HG03342 (cell line): ENCODE data around the gene IFI44L.

Experiments used
- ATAC-seq: cut with Tn5 transposase; IDR thresholded peaks from one replicate; pipeline ENCODE4 v1.9.1; 2021; ENCODE audit warnings: mild to moderate bottlenecking, moderate library complexity; ENCODE audit not compliant: unreplicated experiment

Gene IFI44L

DNA sequence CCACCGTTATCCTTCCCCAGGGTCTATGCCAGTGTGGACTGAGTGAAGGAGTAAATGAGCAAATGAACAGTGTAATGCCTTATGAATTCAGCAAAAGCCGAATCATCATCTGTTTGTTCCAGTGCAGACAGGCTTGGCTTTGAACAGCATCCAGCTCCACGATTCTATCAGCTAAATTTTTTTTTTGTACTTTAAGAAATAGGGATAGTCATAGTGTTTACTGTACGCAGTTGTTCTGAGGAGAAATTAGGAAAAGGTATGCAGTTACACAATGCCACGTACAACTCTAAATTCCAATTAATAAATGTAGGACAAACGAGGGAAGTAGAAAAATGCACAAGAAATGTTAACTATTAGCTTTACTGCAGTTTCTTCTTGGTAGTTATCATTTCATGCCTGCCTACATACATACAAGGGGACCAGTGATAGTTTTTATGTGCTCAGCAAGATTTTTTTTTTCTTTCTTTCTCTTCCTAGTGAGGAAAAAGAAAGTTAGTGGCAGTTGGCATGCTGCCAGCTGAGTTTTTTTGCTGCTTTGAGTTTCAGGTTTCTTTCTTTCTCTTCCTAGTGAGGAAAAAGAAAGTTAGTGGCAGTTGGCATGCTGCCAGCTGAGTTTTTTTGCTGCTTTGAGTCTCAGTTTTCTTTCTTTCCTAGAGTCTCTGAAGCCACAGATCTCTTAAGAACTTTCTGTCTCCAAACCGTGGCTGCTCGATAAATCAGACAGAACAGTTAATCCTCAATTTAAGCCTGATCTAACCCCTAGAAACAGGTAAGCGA, at the start of gene IFI44L:
Gene IFI44L (plus strand): TSS at position 646 of the 777 bp plus-strand sequence. CDS start 7,468 bp downstream, outside the sequence.
- ATAC-seq: peak; percentile 41

DNA sequence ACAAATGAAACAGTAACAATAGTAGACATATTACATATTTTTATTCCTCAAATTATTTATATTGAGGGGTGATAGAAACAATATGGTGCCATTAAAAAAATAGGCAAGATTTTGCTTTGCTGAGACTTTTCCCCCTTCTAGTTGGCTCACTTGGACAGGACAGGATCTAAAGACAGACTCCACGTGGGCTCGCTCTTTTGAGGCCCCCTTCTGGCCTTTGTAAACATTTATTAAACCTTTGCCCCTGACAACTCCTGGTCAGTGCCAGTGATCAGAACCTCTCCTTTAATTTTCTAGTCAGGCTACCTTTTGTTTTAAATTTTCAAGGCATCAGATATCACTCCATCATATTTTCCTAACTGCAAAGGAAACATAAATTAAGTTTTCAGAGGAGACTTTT, 49.7 kb upstream of the IFI44L start:
- ATAC-seq: no peak

DNA sequence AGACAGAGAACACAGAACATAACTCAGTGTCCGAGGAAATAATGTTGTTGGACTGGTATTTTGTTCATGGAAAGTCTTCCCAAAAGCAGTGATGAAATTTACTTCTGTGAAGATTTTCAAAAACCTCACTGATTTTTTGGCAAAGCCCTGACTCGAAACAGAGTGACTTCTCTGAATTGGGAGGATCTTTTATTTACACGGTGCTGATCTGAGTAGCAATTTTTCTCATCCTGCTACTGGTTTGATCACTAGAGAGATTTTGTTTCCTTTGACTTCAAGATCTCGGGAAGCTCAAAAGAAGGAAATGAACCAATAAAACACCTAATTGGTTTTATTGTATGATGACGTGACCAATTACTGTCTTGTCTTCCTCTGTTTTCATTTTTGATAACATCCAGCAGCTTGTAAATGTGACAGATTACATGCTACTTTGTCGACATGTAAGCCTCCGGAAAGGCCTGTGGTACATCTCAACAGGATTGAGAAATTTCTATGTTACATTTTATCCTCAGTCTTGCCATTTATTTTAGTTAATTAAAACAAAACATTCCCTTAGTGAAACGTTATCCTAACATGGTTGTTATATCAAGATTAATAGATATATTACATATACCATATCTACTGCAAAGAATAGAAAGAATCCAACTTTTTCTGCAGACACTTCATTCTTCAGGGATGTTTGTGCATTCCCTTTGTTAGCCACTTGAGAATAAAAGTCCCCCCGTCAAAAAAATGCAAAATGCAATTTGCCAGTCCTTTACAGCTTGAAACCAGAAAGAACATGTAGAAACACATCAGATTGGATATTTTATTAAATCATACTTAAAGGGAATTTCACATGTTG, 42.8 kb upstream of the IFI44L start:
- no peak for ATAC-seq

DNA sequence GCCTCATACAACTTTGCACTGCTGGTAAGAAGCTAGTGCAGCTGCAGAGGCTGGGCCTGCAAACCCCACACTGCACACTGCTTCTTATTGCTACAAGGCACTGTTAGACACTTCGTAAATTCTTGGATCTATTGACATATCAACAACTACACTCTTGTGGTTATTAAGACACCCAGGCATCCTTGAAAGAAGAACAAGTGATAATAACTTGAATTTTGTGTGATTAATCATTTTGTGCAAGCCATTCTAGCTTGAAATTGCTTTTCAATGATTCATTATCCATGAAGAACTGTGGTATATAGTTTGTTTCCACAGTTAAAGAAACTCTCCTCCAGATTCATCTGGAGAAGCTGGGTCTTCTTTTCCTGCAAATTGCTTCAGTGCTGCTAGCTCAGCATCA, 33.7 kb upstream of the IFI44L start:
- ATAC-seq: no peak

DNA sequence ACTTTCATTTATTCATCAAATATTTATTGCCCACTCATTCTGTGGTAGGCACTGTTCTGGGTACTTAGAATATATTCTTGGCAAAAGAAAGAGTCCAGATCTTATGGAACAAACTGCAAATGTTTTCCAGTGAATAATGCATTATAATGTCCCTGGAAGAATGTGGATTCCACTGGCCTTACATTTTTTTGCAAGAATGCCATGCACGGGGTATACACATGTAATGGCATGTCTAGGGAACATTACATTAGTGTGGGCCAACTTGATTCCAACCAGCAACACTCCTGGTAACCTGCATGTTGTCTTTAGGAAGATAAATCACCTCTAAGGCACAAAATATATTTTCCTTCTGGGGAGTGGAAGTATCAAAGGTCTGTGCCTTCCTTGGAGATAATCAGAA, 33.0 kb upstream of the IFI44L start:
- no peak for ATAC-seq

DNA sequence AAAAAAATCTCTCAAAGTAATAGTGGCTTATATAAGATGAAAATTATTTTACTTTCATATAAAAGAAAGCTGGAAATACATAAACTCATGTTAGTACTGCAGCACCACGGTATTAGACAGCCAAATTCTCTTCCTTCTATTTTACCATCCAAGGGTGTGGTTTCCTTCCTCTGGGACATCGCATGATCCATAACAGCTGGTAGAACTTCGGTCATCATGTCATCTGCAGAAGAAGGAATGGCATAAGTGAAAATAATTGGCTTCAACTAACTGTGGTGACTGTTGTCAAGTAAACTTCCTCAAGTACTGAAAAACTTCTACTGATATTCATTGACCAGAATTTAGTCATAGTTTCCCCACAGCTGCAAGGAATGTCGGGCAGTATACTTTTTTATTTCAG, 28.3 kb upstream of the IFI44L start:
- ATAC-seq: no peak

DNA sequence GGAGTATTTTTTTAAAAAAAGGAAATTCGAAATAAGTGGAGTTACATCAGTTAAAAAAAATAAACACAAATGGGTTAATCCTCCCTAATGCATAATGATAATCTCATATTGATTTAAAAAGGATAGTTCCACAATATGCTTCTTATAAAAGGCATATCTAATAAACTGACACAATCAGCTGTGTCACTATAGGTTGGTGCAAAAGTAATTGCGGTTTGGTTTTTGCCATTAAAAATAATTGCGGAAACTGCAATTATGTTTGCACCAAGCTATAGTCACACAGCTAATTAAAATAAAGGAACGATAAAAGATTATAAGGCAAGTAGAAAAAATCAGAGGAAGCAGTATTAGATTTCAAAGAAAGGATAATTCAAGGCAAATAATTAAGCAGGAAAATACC, 21.0 kb upstream of the IFI44L start:
- ATAC-seq: no peak

DNA sequence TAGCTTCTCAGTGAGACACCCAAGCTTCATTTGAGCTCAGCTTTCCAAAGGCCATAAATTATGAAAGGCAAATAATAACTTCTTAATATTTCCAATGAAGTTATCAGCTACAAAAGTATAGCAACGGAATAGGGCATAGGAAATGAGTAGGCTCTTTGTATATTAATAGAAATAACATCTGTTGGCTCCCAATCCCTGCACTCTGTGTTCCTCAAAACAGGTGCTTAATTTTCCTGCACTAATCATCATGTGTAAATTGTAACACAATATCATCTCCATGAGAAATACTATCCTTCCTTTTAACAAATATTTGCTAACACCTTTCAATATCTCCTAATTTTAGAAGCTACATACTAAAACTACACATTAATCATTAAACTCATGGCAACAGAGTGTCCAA, 19.2 kb upstream of the IFI44L start:
- no peak for ATAC-seq

DNA sequence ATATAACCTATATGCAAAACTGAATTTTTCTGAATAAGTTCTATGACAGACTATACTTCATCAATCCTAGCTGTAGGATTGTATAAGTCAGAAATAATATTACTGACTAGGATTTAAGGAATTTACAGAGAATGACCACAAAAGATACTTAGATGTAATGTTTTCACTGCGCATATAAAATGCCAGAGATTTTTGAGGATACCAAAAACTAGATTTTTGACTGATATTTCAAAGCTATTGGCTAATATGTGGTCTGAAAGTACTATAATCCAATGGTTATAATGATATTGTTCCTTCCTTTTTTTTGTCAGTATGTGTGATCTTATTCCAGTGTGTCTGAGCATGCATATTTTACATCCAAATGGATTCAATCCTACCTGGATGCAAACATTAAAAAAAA, 17.0 kb upstream of the IFI44L start:
- no peak for ATAC-seq

DNA sequence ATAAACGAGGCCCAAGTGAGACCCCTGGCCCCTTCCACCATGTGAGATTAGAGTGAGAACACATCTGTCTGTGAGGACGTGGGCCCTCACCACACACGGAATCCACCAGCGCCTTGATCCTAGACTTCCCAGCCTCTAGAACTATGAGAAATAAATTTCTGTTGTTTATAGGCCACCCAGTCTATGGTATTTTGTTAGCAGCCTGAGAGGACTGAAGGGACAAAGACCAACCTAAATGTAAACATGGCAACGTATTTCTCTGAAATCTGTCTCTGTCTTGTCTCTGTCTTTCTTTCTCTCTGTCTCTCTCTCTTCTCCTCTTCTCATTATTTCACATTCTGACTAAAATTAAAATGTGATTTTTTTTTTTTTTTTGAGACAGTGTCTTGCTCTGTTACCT, 15.6 kb upstream of the IFI44L start:
- no peak for ATAC-seq

DNA sequence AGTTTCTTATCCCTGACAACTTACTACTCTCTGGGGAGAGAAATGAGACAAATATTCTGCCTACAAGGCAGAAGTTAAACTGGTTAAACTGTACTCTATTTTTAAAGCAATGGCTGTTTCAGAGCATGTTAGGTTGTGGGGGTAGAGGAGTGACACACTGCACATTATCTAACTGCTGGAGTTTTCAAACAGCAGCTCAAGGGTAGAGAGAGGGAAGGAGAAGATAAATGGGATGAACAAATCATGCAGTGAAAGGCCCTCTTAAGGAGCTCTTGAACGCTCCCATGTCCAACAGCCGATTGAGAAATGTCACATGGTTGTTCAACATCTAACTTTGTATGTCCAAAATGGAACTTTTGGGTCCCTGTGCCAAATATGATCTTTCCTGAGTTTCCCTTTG, 14.0 kb upstream of the IFI44L start:
- ATAC-seq: no peak

DNA sequence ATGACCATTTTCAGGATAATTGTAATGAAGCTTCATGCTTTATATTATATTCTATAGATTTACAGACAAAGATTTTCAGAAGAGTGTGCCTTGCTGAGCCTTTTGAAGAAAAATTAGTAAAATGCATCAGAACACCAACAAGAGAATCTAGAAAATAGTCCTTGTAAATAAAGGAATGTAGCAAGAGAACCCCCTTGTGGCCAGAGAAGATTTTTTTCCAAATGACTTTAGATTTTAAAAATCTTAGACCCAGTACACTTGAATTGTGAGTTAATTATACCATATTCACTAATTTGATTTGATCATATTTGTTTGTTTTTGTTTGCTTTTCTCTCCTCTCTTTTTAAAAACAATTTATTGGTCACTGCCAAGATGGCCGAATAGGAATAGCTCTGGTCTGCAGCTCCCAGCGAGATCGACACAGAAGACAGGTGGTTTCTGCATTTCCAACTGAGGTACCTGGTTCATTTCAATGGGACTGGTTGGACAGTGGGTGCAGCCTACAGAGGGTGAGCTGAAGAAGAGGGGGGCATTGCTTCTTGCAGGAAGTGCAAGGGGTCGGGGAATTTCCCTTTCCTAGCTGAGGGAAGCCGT, 12.8 kb upstream of the IFI44L start:
- no peak for ATAC-seq

DNA sequence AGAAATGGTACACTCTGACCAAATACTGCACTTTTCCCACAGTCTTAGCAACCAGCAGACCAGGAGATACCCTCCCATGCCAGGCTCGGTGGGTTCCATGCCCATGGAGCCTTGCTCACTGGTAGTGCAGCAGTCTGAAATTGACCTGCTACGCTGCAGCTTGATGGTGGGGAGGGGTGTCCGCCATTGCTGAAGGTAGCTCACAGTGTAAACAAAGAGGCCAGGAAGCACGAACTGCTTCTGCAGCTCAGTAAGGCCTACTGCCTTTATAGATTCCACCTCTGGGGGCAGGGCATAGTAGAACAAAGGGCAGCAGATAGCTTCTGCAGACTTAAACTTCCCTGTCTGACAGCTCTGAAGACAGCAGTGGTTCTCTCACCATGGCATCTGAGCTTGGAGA, 12.3 kb upstream of the IFI44L start:
- ATAC-seq: no peak

DNA sequence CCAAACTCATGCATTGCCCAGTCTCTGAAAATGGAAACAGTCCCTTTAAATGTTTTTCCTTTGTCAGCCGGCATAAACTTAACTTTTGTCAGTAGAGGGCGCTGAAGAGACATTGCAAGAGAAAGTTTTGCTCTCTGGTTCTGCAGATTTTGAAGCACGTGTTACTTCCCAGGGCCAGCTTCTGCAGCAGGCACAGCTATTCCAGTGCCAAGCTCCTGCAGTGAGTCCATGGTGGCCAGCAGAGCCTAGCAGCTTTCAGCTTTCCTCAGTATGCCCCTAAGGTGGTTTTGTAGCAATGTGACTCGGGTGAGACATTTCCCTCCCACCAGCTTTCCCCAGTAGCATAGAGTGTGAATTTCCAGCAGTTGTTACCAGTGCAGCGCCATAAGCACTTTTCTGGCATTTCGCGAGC, 2.6 kb upstream of the IFI44L start:
- peak; percentile 40 for ATAC-seq

DNA sequence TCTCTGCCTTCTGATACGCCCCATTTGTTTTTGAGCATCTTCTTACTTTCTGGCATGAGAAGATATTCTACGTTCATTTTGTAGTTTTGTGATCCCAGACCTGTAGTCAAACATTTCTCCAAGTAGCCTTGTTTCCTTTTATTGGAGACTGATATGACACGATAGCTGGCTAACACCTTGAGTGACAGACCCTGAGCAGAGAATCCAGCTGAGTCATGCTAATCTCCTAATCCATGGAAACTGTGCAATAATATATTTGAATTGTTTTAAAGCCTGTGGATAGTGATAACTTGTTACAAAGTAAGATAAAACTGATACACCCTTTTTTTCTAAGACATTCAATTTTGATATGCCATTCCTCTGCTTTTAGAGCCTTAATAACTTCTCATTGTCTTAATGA, 1.2 kb upstream of the IFI44L start:
- no peak for ATAC-seq

DNA sequence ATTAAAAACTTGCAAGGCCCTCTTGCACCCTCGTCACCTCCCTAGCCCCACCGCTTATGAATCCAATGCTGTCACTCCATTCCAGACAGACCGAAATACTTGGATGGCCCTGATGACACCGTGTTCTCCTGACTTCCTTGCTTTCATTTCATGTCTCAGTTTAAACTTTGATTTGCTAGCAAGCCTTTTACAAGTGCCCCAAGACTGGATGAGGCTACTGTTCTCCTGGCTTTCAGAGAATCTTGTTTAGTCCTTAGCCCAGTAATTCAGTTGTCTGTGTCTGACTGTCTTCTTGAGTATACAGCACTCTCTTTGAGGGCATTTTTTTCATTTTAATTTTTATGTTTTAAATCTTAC, 824 bp upstream of the IFI44L start:
- ATAC-seq: peak; percentile 11

DNA sequence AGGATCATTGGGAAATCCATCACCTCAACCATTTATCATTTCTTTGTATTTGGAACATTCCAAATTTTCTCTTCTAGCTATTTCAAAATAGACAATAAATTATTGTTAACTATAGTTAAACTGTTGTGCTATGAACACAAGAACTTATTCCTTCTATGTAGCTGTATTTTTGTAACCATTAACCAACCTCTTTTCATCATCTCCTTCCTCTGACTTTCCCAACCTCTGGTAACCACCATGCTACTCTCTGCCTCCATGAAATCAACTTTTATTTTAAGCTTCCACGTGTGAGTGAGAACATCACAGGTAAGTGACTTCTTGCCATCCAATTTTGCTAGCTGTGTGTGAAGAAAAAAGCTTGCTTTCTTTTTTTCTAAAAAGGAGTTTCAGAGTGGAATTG, 418 bp downstream of the IFI44L start:
- peak; percentile 21 for ATAC-seq

DNA sequence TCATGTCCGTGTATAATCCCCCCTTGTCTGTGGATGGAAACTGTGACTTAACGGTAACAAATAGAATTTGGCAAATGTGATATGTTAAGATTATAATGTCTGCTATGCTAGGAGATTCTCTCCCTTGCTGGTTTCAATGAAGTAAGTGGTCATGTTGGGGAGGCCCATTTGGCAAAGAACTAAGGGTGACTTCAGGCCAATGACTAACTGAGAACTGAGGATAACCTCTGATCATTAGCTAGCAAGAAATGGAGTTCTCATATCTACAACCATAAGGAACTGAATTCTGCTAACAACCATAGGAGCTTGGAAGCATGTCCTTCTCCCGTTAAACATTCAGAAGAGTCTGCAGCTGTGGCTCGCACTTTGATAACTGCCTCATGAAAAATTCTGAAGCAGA, 2.3 kb downstream of the IFI44L start:
- no peak for ATAC-seq

DNA sequence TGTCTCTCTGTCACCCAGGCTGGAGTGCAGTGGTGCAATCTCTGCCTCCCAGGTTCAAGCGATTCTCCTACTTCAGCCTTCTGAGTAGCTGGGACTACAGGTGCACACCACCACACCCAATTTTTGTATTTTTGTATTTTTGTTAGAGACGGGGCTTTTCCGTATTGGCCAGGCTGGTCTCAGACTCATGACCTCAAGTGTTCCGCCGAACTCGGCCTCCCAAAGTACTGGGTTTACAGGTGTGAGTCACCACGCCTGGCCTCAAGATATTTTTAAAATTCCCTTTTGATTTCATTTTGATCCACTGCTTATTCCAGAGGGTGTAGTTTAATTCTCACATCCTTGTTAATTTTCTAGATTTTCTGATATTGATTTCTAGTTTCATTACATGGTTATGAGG, 3.8 kb downstream of the IFI44L start:
- no peak for ATAC-seq

DNA sequence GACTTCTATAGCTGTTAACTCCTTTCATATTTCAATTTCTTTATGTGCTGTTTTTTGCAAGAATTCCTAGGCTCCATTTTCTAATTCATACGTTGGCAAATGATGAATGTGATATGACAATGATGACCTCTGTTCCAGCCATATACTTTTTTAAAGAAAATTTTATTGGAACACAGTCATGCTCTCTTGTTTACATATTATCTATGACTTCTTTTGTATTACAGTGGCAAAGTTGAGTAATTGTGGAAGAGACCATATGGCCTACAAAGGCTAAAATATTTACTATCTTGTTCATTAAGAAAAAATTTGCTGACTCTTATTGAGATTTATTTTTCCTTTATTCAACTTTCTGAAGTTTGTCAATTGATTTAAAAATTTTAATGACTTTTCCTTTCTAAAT, 7.1 kb downstream of the IFI44L start:
- ATAC-seq: no peak

DNA sequence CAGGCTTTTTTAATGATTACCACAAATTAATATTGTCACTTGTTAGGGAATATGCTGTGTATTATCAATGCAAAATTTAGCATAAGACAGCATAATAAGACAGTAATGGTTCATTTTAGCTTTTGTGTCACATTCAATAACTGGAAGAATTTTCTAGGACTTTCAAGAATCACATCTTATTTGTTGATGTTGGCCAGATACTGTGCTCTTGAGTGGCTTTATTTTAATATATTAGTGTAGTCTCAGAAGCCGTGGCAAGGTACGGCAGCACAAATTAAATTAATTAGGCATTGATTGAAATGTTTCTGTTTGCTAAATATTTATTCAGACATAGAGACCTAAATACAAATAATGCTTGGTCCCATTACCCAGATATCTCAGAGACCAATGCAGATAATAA, 10.4 kb downstream of the IFI44L start:
- no peak for ATAC-seq

DNA sequence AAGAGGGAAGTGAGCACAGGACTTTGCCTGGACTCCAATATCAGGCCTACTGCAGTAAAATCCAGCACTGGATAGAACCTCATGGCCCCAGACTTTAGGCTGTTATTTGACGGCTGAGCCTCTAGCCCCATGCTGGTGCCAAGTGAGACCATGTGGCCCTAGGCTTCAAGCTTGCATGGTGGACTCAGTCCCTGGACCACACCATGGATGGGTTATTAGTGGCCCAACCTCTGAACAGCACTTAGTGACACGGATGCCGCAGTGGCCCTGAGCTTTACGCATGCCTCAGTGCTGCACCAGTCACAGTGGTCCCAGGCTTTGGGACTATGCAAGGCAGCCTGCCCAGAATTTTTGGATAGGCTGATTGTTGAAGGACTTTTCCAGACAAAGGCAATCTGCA, 13.0 kb downstream of the IFI44L start:
- ATAC-seq: no peak
